ENCODE data around the gene FAM222A.

DNA sequence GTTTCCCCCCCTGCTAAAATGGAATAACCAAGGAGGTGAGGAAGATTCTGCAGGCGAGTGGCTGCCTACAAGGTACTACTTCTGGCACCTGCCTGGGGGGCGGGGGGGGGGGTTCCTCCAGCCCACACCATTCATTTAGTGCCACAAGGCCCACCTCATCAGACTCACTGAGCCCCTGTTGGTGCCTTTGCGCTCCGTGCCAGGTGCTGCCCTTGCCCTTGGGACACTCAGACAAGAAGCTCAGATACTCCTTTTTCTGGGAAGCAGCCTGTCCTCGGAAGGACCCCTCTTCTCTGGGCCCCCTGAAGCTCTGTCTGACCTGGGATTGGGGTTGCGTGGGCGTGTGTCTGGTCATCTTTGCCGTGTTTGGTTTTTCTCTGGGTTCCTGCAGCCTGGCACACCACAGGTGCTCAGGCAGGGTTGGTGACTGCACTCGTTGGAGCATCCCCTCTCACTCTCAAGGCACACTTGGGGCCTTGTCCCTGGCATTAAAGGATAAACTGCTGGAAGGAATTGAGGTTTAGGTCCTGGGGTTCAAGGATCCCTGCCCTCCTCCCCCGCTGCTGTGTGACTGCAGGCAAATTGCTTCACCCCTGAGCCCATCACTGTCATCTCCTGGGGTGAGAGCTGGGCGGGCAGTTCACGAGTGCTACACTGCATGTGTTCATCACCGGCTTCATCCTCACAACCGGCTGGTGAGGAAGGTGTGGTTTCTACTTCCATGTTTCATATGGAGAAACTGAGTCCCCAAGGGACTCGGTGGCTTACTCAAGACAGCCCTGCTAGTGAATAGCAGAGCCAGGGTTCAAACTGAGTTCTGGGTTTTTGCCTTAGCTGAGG lies 16.9 kb downstream of the FAM222A start:
- TF ChIP-seq CTCF (IDR thresholded peaks at IDR 0.05) (no peak), EZH2phosphoT487 (IDR thresholded peaks at IDR 0.05) (no peak)
